Measurements from ENCODE around the gene GCAT. TPM values are rescaled to one million over a fixed set of nuclear protein-coding genes. Genes with fewer than 3 reads are reported as not detected.

The GCAT gene
- total RNA-seq, 4 donors from 2014 or later = 3.8 to 53.8 (median 14.9) TPM

- peak overlapping the region; percentile 50 to 55 for H3K4me3 ChIP-seq
- H3K27ac ChIP-seq = peak overlapping the region; percentile 85 to 86
- intact Hi-C loops (cut with DNase I; ENCODE audit: low total_unique reads) = no loop called here
- H3K9me3 ChIP-seq = no peaks in the 10 kb centered on the region
- no peak for DNase-seq
- H3K4me1 ChIP-seq = peaks cover 0 to 5% of the 10 kb centered on the region in 2 donors
- TF ChIP-seq POLR2A (IDR thresholded peaks at IDR 0.05) (no peak), CTCF (IDR thresholded peaks at IDR 0.05) (no peak)
- no peaks in the 10 kb centered on the region for H3K27me3 ChIP-seq
- no peaks in the 10 kb centered on the region for H3K36me3 ChIP-seq
Measured at GRCh38 chr22:37804352-37804880, 3.3 kb upstream of the GCAT start.

- intact Hi-C loops (cut with DNase I; ENCODE audit: low total_unique reads) = no loop called here
- H3K27ac ChIP-seq = peak overlapping the region; percentile 85 to 86
- no peaks in the 10 kb centered on the region for H3K9me3 ChIP-seq
- peak overlapping the region; percentile 50 to 55 for H3K4me3 ChIP-seq
- TF ChIP-seq CTCF (IDR thresholded peaks at IDR 0.05) = no peak
- peak; percentile 80 to 87 for TF ChIP-seq POLR2A (IDR thresholded peaks at IDR 0.05)
- H3K4me1 ChIP-seq = peaks cover 0 to 5% of the 10 kb centered on the region in 2 donors
- no peaks in the 10 kb centered on the region for H3K27me3 ChIP-seq
- H3K36me3 ChIP-seq = no peaks in the 10 kb centered on the region
- DNase-seq = peak; percentile 87 to 89
Measured at GRCh38 chr22:37804881-37805809, 2.6 kb upstream of the GCAT start.

GRCh38 chr22:37805810-37806277 is 1.9 kb upstream of the GCAT start:
- Histone ChIP-seq H3K27me3 (no peaks in the 10 kb centered on the region), H3K4me3 (peak overlapping the region; percentile 50 to 55), H3K4me1 (peaks cover 0 to 5% of the 10 kb centered on the region in 2 donors), H3K27ac (peak overlapping the region; percentile 85 to 86), H3K9me3 (no peaks in the 10 kb centered on the region), H3K36me3 (no peaks in the 10 kb centered on the region)
- TF ChIP-seq CTCF (IDR thresholded peaks at IDR 0.05) (no peak), POLR2A (IDR thresholded peaks at IDR 0.05) (no peak)
- DNase-seq = no peak
- intact Hi-C loops (cut with DNase I; ENCODE audit: low total_unique reads) = no loop called here

GRCh38 chr22:37806409-37807333 is 1.1 kb upstream of the GCAT start:
- peaks cover 0 to 5% of the 10 kb centered on the region in 2 donors for H3K4me1 ChIP-seq
- H3K4me3 ChIP-seq = peak overlapping the region; percentile 43 to 50
- no peak for TF ChIP-seq POLR2A (IDR thresholded peaks at IDR 0.05)
- TF ChIP-seq CTCF (IDR thresholded peaks at IDR 0.05) = no peak
- H3K27ac ChIP-seq = peak overlapping the region; percentile 85 to 86
- H3K27me3 ChIP-seq = no peaks in the 10 kb centered on the region
- no peaks in the 10 kb centered on the region for H3K36me3 ChIP-seq
- no peaks in the 10 kb centered on the region for H3K9me3 ChIP-seq
- peak in 1 of 2 donors; percentile 49 for DNase-seq
- intact Hi-C loops (cut with DNase I; ENCODE audit: low total_unique reads) = no loop called here
